Stimulated activated CD4-positive, alpha-beta T cell treated with anti-CD3 and anti-CD28 coated beads, Interleukin-4, amount 100 ng/mL, for 4 hours (primary cell): ENCODE data around the gene OR10G4.
"Not testable (repeated sequence)": the region's sequence is repeated elsewhere in the genome, so short reads cannot be mapped to it uniquely, and the experiment has no call there.

Experiments
- DNase-seq, 2 experiments: peaks; one replicate each; pipeline ENCODE4 v3.0.0-alpha.2; 2020

OR10G4 gene, protein sequence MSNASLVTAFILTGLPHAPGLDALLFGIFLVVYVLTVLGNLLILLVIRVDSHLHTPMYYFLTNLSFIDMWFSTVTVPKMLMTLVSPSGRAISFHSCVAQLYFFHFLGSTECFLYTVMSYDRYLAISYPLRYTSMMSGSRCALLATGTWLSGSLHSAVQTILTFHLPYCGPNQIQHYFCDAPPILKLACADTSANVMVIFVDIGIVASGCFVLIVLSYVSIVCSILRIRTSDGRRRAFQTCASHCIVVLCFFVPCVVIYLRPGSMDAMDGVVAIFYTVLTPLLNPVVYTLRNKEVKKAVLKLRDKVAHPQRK

DNA sequence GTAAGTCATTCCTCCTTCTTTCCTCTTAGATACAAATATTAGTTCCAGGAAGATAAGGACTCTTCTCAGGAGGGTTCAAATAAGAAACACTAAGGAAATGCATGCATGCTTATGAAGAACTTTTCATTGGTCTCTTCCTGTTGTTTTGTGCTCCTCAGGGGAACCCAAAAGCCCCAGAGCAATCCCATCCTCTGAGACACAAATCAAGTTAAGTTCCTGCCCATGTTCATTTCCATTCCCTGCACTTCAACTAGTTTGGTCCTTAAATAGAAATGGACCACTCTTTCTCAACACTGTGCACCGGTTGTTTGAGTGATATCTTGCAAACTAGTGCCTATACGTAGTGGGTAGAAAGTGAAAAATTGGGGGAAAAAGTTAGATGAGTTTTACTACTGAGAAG is at the start of gene OR10G4:
Gene OR10G4 (plus strand): TSS at position 301 of the 400 bp plus-strand sequence. CDS start 2,578 bp downstream, outside the sequence.
- DNase-seq: no peak

DNA sequence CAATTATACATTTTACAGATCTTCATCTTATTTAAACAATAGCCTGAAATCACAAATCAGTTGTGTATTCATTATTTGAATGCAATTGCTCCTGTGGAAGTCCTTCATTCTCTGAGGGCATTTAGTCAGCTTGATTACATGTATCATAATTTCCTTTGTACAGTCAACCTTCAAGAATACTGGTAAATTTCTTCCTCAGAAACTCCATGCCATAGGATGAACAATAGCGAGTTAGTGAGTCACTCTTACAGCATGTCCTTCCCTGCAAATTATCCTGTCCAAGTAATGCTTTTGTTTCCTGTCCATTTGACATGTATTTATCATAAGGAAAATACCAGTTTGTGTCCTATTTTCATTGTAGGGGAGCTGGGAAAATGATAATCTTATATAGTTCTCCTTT is 39.0 kb upstream of the OR10G4 start:
- DNase-seq: no peak

DNA sequence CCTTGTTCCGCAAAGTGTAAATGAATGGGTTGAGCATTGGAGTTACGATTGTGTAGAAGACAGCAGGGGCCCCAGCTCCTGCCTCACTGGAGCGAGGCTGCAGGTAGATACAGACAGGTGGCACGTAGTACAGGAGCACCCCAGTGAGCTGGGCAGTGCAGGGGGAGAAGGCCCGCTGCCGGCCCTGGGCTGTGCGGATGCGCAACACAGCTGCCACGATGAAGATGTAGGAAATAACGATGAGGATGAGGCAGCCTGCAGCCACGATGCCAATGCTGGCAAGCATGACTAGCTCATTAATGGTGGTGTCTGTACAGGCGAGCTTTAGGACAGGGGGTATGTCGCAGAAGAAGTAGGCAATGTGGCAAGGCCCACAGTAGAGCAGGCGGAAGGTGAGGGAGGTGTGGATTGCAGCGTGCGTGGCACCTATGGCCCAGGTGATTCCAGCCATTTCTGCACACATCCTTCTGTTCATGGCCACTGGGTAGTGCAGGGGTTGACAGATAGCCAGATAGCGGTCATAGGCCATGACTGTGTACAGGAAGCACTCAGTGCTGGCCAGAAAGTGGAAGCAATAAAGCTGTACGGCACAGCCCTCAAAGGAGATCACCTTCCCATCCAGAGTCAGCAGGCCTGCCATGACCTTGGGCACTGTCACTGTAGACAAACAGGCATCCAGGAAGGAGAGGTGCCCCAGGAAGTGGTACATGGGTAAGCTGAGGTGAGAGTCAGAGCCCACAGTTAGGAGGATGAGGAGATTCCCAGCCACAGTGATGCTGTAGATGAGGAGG is 35.8 kb upstream of the OR10G4 start:
- no peak for DNase-seq

DNA sequence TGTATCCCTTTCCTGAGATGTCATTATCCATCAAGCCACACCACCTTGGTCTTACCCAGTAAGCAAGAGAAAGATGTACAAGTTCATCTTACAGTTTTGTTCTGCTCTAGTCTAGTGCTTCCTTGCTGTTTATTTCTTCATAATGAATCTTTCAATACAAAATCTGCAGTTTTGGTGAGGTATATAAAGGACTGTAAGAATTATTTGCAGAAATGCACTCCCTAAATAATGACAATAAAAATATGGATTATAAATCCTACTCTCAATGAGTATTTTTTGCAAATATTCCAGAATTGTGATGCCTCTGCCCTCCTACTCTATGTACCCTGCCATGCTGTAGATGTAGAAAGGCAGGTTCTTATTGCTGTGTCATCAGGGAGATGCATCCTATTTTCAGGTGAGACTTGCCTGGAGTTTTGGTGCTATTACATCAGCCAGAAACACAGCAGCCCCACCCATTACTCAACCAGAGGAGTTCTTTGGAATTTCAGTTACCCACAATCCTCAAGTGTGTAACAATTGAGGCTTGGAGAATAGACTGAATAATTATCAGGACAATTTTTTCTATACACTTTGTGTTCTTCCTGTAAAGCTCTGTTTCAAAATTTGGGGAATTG is 35.0 kb upstream of the OR10G4 start, which contains the start of gene OR10S1:
Gene OR10S1 (minus strand): TSS at position 51 of the 617 bp plus-strand sequence. CDS start 117 bp downstream, outside the sequence.
- no peak for DNase-seq

DNA sequence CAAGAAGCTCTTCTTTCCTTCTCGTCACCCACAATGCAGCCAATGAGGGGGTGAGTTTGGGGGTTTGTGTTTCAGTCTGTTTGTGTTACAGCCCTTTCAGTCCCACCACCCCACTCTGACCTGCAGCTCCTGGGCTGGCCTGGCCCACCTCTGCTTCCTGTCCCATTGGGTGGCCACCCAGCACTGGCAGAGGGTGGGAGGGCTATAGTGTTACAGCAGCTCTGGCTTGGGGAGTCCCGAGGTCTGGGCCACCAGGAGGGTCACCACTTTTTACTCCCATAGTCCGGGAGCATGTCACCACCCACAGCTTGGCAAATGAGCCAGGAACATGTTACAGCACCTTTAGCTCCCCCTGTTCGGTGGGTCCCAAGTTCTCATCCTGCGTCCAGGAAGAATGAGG is 33.5 kb upstream of the OR10G4 start:
- no peak for DNase-seq

DNA sequence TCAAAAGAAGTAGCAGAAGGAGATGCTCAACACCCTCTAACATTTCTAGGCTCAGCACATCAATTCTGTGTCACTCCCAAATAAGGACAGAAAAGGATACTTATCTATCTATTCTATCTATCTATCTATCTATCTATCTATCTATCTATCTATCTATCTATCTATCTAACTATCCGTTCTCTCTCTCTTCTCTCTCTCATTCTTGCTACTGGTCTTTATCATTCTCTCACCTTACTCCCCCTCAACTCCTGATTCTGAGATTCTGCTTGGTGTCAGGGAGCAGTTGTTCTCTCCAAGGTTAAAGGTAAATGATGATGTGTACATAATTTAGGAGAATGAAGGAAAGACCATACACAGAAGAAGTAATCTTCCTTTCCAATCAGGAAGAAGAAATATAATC is 17.7 kb upstream of the OR10G4 start, which contains the start of gene OR10G6:
Gene OR10G6 (minus strand): TSS at position 43 of the 400 bp plus-strand sequence. CDS start 0 bp downstream, at position 43.
- DNase-seq: no peak

DNA sequence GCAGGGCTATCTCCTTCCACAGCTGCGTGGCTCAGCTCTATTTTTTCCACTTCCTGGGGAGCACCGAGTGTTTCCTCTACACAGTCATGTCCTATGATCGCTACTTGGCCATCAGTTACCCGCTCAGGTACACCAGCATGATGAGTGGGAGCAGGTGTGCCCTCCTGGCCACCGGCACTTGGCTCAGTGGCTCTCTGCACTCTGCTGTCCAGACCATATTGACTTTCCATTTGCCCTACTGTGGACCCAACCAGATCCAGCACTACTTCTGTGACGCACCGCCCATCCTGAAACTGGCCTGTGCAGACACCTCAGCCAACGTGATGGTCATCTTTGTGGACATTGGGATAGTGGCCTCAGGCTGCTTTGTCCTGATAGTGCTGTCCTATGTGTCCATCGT is 3.0 kb downstream of the OR10G4 start:
- not testable (repeated sequence) for DNase-seq

DNA sequence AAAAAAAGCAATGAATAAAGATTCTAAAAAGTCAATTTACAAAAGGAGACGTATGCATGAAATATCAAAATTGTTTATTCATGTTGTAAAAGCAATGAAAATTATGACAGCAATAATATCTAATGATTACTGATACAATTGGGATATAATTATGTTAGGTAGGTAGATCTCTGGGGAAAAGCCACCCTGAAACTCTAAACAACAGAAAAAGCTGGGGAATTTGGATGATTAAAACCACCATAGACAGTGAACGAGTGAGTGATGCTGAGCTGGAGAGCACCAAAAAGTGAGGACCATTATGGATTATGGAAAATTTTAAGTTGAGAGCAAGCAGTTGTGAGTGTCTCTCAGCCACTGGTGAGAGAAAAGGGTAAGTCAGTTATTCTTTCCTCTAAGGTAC is 13.7 kb downstream of the OR10G4 start, which contains the start of gene OR10G8:
Gene OR10G8 (plus strand): TSS at position 301 of the 400 bp plus-strand sequence. CDS start 2,825 bp downstream, outside the sequence.
- no peak for DNase-seq

DNA sequence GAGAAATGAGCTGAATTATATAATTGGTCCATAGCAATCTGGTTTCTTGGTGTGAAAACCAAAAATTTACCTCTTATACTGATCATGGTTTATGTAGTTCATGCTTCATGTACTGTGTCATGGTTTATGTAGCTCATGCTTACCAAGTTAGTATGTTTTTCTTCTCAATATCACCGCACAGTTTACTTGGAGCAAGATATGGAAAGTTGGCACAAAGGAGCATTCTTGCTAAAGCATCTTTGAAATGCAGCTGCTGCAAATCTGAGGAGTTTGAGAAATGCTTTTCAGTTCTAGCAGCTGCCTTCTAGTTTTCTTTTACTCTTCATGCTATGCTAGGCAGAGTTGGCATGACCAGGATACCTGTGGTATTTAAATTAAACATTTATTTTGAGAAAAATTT is 23.9 kb downstream of the OR10G4 start:
- DNase-seq: no peak

DNA sequence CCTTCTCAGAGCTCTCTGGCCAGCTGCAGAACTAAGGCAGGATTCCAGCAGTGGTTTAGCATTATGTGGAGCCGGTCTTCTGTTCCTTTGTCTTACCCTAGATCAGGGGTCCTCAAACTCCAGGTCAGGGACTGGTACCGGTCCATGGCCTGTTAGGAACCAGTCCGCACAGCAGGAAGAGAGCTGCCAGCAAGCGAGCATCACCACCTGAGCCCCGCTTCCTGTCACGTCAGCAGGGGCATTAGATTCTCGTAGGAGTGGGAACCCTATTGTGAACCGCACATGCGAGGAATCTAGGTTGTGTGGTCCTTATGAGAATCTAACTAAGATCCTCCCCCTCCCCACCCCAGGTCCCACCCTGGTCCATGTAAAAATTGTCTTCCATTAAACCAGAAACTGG is 26.8 kb downstream of the OR10G4 start:
- DNase-seq: no peak

DNA sequence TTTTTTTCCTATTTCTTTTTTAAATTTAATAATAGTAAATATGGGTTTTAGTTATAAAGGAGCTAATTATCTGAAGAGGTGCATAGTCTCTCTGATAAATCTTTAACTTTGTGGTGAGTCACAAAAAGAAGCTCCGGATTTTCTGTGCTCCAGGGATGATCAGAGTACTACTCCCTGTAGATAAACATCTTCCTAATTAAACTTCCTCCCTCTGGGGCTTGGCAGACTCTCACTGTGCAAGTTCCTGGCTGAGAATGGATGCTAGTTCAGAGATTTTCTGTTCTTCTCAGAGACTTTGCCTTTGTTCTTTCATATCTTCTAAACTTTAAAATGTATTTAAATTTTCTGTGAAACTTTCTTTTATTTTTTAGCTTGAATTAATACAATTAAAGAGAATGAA is 28.5 kb downstream of the OR10G4 start, which contains the start of gene OR10G7:
Gene OR10G7 (minus strand): TSS at position 72 of the 400 bp plus-strand sequence. CDS start 2,324 bp downstream, outside the sequence.
- no peak for DNase-seq

DNA sequence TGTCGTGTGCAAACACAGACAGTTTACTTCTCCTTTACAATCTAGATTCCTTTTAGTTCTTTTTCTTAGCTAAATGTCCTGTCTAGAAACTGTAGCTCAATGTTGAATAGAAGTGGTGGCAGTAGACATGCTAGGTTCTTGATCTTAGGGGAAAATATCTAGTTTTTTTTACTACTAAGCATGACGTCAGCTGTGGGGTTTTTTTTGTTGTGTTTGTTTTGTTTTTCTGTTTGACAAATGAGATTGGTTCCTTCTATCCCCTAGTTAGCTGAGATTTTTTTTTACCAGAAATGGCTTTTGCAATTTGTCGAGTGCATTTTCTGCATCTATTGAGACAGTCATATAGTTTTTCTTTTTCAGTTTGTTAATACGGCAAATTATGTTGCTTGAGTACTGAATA is 30.6 kb downstream of the OR10G4 start:
- DNase-seq: no peak

DNA sequence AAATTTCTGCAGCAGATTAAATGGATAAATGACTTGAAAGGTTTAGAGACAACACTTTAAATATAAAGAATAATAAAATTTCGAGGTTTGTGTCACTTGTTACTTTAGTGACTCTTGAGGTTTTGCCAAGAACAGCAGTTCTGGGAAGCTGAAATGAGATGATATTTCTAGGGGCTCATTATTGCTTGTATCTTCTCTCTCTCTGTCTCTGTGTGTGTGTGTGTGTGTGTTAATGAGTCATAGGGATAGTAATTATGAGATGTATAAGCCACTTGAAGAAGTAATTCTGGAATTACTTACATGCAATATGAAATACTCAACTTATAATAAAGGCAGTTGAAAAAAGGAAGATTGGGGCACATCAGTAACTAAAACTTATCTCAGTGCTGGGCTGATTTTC is 38.0 kb downstream of the OR10G4 start:
- no peak for DNase-seq

DNA sequence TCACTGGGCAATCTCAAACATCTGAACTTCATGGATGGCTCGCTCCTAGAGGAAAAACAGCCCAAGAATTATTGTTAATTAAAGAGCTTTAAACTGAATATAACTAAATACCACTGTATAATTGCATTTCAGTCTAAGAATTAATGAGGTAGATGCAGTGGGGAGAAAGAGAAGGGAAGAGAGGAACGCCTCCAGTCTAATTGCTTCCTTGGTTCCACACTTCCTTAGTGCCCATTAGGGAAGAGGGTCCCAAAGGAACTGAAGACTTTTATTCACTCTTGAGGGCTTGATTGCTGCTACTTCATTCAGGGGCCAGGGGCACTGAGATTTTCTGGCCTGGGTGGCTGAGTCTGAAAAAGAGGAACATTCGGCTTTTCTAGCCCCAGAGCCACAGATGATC is 40.2 kb downstream of the OR10G4 start:
- DNase-seq: no peak
